HG03439 (cell line): Measurements from ENCODE around the gene SCAF4.
"Not testable (repeated sequence)": the region's sequence is repeated elsewhere in the genome, so short reads cannot be mapped to it uniquely, and the experiment has no call there.

ENCODE experiments used
- ATAC-seq: cut with Tn5 transposase; IDR thresholded peaks from one replicate; pipeline ENCODE4 v1.9.1; 2021; ENCODE audit warnings: mild to moderate bottlenecking, moderate library complexity; ENCODE audit not compliant: unreplicated experiment

SCAF4 gene, protein sequence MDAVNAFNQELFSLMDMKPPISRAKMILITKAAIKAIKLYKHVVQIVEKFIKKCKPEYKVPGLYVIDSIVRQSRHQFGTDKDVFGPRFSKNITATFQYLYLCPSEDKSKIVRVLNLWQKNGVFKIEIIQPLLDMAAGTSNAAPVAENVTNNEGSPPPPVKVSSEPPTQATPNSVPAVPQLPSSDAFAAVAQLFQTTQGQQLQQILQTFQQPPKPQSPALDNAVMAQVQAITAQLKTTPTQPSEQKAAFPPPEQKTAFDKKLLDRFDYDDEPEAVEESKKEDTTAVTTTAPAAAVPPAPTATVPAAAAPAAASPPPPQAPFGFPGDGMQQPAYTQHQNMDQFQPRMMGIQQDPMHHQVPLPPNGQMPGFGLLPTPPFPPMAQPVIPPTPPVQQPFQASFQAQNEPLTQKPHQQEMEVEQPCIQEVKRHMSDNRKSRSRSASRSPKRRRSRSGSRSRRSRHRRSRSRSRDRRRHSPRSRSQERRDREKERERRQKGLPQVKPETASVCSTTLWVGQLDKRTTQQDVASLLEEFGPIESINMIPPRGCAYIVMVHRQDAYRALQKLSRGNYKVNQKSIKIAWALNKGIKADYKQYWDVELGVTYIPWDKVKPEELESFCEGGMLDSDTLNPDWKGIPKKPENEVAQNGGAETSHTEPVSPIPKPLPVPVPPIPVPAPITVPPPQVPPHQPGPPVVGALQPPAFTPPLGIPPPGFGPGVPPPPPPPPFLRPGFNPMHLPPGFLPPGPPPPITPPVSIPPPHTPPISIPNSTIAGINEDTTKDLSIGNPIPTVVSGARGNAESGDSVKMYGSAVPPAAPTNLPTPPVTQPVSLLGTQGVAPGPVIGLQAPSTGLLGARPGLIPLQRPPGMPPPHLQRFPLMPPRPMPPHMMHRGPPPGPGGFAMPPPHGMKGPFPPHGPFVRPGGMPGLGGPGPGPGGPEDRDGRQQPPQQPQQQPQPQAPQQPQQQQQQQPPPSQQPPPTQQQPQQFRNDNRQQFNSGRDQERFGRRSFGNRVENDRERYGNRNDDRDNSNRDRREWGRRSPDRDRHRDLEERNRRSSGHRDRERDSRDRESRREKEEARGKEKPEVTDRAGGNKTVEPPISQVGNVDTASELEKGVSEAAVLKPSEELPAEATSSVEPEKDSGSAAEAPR

GRCh38 chr21:31731857-31732596 is at the start of gene SCAF4:
SCAF4 (minus strand) TSS chr21:31732118; CDS start chr21:31731692, 426 bp downstream.
- peak; percentile 77 for ATAC-seq

- ATAC-seq, result no peak
Measured at GRCh38 chr21:31780944-31781343, 49.0 kb upstream of the SCAF4 start.

GRCh38 chr21:31778546-31778945 is 46.6 kb upstream of the SCAF4 start:
- no peak for ATAC-seq

GRCh38 chr21:31777857-31778256 is 45.9 kb upstream of the SCAF4 start:
- ATAC-seq, result no peak

DNA sequence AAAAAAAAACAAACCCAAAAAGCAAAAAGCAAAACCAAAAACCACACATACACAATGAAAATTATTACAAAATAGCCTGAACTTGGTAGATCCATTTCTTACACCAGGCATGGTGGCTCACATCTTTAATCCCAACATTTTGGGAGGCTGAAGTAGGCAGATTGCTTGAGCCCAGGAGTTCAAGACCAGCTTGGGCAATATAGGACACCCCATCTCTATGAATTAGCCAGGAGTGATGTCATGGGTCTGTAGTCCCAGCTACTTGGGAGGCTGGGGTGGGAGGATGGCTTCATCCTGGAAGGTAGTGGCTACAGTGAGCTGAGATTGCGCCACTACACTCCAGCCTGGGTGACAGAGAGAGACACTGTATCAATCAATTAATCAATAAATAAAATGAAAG is 42.1 kb upstream of the SCAF4 start:
- no peak for ATAC-seq

DNA sequence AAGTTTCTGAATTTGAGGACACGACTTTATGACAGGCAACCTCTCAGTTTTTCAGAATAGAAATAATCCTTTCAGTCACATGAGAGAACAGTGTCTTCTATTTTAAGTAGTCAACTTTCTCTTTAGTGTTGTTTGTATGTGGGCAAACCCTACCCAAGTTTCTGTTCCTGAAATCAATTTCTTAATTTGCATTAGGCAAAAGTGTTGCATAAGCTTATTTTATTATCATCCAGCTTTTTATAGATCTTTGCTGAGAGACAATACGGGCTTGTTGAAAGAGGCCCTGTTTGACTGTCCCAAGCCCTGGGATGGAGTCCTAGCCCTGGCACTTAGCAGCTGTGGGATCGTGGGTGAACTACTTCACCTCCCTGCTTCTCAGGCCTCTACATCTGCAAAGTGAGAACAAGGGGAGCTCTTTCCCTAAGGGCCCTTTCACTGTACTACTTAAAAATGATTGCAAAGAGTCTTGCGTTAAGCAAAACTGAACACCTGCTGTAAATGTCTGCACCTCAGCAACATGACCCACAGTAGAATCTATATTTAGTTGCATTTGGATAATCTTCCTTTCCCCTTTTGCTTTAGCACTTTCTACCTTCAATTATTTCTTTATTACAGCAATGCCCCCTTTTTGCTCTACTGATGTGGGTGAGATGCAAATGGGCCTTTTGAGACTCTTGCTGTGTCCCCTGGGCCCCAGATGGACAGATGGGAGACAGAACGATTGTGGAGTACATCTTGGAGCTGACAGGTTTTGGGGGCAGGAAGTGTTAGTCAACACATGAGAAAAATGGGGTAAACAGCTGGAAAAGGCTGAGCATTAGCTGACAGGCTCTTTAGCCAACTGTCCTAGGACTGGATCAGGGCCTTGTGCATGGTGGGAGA is 41.0 kb upstream of the SCAF4 start:
- ATAC-seq, result peak; percentile 79

- no peak for ATAC-seq
Measured at GRCh38 chr21:31771685-31772084, 39.8 kb upstream of the SCAF4 start.

DNA sequence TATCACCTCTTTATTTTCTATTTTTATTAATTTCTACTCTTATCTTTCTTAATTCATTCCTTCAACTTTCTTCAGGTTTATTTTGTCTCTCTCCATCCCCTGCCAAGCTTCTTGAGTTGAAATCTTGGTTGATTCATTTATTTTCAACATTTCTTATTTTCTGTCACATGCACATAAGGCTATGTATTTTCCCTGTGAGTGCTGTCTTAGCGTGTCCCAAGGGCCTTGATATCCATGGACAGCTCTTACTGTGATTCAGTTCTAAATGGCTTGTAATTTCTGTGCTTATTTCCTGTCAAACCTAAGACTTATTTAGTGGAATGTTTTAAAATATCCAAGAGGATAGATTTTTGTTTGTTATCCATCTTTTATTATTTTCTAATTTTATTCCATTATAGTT is 36.8 kb upstream of the SCAF4 start:
- no peak for ATAC-seq

- no peak for ATAC-seq
Measured at GRCh38 chr21:31766899-31767298, 35.0 kb upstream of the SCAF4 start.

DNA sequence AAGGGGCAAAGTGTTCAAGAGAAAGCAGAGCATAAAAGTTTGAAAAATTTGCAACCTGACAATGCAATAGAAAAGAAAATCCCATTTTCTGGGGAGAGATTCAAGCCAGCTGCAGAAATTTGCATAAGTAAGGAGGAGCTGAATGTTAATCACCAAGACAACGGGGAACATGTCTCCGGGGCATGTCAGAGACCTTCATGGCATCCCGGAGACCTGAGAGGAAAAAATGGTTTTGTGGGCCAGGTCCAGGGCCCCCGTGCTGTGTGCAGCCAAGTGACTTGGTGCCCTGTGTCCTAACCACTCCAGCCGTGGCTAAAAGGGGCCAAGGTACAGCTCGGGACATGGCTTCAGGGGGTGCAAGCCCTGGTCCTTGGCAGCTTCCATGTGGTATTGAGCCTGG is 33.9 kb upstream of the SCAF4 start:
- ATAC-seq, result not testable (repeated sequence)

GRCh38 chr21:31760931-31761330 is 29.0 kb upstream of the SCAF4 start:
- ATAC-seq, result no peak

DNA sequence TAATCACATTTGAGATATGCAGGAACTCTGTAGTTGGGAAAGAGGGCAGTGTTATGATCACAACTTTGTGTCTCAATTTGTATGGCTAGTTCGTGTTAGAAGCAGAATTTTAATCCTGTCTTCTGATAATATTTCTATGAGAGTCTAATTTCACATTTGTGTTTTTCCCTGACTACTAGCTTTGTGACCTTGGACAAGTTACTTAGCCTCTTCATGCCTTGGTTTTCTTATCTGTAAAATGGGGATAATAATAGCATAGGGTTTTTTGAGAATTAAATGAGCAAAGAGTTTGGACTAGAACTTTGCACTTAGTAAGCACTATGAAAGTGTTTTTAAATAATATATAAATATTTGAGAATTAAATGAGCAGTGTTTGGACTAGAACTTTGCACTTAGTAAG is 24.9 kb upstream of the SCAF4 start:
- ATAC-seq, result no peak

GRCh38 chr21:31755027-31755426 is 23.1 kb upstream of the SCAF4 start:
- no peak for ATAC-seq

DNA sequence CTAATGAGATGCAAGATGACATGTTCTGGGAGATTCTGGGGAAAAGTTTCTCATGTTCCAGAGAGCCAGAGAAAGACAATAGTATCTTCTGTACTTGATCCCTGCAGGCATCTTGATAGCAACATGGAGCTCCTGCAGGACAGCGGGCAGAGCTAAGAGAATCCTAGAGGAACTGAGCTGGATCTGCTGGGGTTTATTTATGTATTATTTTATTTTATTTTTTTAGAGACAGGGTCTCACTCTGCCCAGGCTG is 22.7 kb upstream of the SCAF4 start:
- no peak for ATAC-seq

DNA sequence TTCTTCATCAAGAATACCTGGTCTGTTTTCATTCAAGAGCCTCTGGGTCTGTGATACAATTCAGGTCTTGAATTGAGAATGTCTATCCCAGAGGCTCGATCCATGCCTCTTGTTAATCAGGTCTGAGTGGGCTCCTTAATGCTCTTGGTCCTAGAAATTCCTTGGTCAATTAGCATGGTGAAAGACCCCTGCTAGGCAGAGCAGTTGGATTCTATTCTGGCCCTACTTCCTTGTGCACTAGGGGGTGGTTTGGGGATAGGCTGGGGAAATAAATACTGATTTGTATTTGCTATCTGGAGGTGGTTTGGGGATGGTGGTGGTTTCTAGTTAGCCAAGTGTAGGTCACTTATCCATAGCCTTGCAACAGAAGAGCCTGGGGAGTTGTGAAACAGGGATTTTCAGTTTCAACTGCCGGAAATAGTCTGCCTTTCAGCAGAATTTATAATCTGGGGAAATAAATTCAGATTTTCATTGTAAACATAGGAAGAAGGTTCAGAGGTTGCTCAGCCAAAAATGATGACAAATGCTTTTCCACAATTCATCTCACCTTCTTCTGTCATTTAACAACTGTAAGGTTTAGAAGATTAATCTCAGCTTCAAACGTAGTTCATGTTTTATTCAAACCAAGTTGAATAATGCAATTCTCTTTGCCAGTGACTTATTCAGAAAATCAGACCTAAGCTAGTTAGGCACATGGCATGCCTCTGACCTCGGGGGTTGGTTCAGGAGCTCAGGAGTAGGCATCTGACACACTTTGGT is 22.2 kb upstream of the SCAF4 start:
- ATAC-seq, result no peak

GRCh38 chr21:31752967-31753366 is 21.0 kb upstream of the SCAF4 start:
- ATAC-seq, result no peak

- ATAC-seq, result no peak
Measured at GRCh38 chr21:31752352-31752751, 20.4 kb upstream of the SCAF4 start.

DNA sequence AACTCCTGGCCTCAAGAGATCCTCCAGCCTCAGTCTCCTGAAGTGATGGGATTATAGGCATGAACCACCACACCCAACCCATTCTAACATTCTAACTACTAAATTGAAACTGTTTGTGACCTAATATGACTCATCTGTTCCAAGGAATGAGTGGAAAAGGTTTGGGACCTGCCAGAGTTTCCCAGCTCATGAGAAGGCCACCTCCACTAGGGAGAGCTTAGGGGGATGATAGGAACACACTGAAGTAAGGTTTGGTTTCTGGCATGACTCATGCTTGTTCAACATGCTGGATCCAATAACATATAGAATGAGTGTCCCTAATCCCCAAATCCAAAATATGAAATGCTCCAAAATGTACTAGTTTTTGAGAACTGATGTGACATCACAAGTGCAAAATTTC is 18.9 kb upstream of the SCAF4 start:
- ATAC-seq, result no peak

GRCh38 chr21:31744182-31744800 is 12.4 kb upstream of the SCAF4 start:
- ATAC-seq, result no peak
